Activated naive CD4-positive, alpha-beta T cell treated with anti-CD3 and anti-CD28 coated beads for 36 hours (primary cell): ENCODE data around the gene PRAC1. TPM values are rescaled to one million over a fixed set of nuclear protein-coding genes. Genes with fewer than 3 reads are reported as not detected.

ENCODE experiments used
- CTCF ChIA-PET: fragments of 350-600 bp; sonication (Branson Sonifier 250); formaldehyde crosslinking; loops from one replicate; lab custom pipeline; 2021; ENCODE audit warnings: antibody characterized with exemption; lab: Charles Lee
- DNase-seq: peaks from one replicate; pipeline ENCODE4 v3.0.0-alpha.2; 2020
- H3K27ac Mint-ChIP-seq: one replicate; pipeline ENCODE4 v1.8.0; 2021; ENCODE audit warnings: mild to moderate bottlenecking, mixed read lengths
- H3K27me3 Mint-ChIP-seq: one replicate; pipeline ENCODE4 v1.8.0; 2021; ENCODE audit warnings: low read depth, mixed read lengths
- H3K36me3 Mint-ChIP-seq: one replicate; pipeline ENCODE4 v1.8.0; 2021; ENCODE audit warnings: low read depth, mixed read lengths
- H3K4me1 Mint-ChIP-seq: one replicate; pipeline ENCODE4 v1.8.0; 2021; ENCODE audit warnings: low read depth, mixed read lengths
- H3K4me3 Mint-ChIP-seq: one replicate; pipeline ENCODE4 v1.8.0; 2021; ENCODE audit warnings: mild to moderate bottlenecking, moderate library complexity, mixed read lengths
- H3K9me3 Mint-ChIP-seq: one replicate; pipeline ENCODE4 v1.8.0; 2021; ENCODE audit warnings: mixed read lengths
- intact Hi-C: fragments of 100-400 bp; cut with micrococcal nuclease; formaldehyde crosslinking; loops from one replicate; pipeline ENCODE4 v1.15.1; 2023
- total RNA-seq, 2 experiments: library from RNA; stranded (reverse); gene quantifications; one replicate each; pipeline ENCODE4 v1.2.3, GENCODE V29; 2021

Gene PRAC1
- total RNA-seq, 2 experiments from 2014 or later: not detected

DNA sequence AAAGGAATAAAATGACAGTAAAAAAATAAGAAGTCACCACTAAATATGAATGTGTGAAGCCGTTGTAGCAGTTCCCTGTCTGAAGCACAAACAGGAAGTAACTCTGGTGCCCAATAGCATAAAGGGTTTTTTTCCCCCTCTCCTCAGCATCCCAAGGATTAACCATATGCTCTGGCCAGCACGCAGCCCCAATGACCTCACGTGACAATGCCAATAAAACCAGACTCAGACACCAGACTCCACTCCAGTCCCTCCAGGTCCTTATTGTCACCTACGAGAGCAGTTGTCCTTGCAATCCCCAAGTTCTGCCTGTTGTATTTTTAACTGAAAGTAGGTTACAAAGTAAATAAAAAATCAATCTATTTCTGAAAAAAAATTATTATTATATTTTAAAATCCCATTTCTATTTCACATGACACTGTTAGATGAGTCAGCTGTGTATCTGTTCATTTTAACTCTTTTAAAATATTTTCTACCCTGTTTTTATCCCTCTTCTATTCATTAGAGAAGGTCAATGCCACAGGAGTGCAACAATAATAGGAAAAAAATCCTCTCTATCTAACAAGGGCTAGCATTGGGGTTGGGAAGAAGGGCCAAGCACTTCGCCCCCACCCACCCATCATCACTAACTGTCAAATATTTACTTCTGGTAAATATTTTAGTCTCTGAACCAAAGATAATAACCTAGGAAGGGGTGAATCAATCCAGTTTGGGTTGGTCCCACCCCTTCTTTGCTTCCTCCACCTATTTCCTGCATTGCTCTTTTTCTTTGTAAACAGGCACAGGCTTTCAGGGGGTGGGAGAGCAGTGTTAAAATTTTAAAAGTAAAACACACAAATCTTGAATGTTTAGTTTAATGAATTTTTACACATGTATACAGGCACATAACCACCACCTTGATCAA is 6.6 kb downstream of the PRAC1 start:
- intact Hi-C loops: no loop called here
- Mint-ChIP-seq H3K27me3 (peaks cover 52% of the 10 kb centered on the region), H3K4me1 (peaks cover 13% of the 10 kb centered on the region), H3K9me3 (no peaks in the 10 kb centered on the region), H3K27ac (no peak overlapping the region), H3K4me3 (no peak overlapping the region), H3K36me3 (no peaks in the 10 kb centered on the region)
- CTCF ChIA-PET: interaction anchor here (0.7 to 1.1 kb wide), 3 partner anchors 9 to 317 kb away, joined by 3 to 8 read pairs (median 3); no protein-coding TSS in a partner anchor
- no peak for DNase-seq

DNA sequence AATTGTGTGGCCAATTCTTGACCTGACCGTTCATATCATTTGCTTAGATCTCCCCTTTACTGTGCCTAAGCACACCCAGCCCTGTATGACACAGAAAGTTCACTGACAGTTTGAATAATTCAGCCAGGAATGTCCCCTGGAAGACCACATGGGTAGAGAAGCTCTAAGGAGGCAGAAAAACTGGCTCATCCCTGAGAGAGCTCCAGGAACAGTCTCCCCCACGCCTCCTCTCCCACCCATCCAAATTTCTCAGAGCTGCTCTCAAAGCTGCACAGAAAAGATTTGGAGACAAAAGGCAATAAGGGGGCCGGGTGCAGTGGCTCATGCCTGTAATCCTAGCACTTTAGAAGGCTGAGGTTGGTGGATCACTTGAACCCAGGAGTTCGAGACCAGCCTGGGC is 11.2 kb downstream of the PRAC1 start:
- Mint-ChIP-seq H3K4me1 (no peaks in the 10 kb centered on the region), H3K9me3 (no peaks in the 10 kb centered on the region), H3K4me3 (no peak overlapping the region), H3K27ac (no peak overlapping the region), H3K27me3 (peaks cover 44% of the 10 kb centered on the region), H3K36me3 (no peaks in the 10 kb centered on the region)
- CTCF ChIA-PET: no interaction called here
- DNase-seq: no peak
- intact Hi-C loops: no loop called here

DNA sequence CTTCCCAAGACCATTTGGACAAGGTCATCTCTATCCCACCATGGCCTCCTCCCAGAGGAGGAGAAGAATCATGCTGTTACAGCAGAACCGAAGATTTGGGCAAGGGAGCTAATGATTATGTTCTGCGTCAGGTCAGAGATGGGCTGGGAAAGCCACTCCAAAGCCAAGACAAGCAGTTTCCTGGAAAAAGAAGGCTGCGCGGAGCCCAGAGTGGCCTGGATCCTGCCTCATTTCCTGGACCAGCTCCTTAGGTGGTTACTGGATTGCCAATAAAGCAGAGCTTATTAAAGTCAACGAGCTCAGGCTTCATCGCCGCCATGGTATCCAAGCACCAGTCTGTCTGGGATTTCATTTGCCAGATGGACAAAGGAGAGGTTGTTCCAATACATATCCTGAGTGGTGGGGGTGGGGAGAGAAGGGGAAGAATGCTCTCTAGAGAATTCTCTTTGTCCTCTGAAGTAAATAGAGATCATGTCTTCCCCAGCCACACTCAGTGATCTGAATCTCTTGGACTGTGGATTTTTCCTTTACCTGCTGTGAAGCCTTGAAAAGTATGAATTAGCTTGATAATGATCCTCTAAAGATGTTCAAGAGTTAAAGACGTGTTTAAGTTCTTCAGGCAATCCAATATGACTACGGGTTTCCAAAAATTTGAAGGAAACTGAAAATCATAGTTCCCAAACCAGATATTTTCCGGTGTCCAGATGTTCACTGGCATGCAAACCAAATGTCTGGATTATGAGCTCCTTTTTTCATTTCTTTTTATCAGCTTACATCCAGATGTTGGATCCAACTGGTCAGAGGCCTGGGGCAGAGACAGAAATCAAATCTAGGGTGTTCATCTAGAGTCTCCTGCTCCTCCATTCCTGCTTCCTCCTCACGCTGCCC is 17.7 kb downstream of the PRAC1 start:
- peaks cover 52% of the 10 kb centered on the region for H3K27me3 Mint-ChIP-seq
- DNase-seq: no peak
- no peak overlapping the region for H3K4me3 Mint-ChIP-seq
- no peak overlapping the region for H3K27ac Mint-ChIP-seq
- no peaks in the 10 kb centered on the region for H3K4me1 Mint-ChIP-seq
- intact Hi-C loops: no loop called here
- H3K36me3 Mint-ChIP-seq: no peaks in the 10 kb centered on the region
- CTCF ChIA-PET: interaction anchor here (0.7 to 1.8 kb wide), 5 partner anchors 15 to 174 kb away, joined by 3 to 5 read pairs (median 3); no protein-coding TSS in a partner anchor
- no peaks in the 10 kb centered on the region for H3K9me3 Mint-ChIP-seq

DNA sequence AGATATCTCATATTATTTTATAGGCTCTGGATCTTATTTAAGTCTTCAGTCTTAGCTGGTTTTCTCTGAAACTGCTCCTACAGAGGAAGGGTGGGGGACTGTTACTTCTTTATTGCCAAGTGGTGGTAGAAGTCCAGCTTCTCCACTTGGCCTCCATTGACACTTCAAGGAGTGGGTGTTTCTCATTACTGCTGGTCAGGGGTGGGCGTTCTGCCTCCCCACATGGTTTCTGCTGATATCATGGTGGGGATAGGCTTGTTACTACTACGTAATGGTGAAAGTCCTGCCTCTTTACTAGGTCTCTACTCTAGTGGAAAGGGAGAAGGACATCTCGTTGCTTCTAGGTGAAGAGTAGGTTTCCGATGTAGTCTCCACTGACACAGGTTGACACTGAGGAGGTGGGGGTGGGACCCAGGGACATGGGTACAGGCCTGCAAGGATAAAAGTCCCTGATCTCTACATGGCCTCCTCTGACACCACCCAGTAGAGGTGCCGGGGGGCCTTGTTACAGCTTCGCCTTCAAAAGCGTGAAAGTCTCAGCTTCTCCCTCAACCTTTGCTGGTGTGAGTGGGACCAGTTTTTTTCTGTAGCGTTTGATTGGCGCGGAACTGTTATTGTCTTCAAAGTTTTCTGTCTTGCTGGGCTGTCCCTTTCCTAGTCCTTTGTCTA is 20.3 kb downstream of the PRAC1 start:
- H3K27me3 Mint-ChIP-seq: peaks cover 44% of the 10 kb centered on the region
- no peaks in the 10 kb centered on the region for H3K4me1 Mint-ChIP-seq
- intact Hi-C loops: no loop called here
- H3K9me3 Mint-ChIP-seq: no peaks in the 10 kb centered on the region
- no peak for DNase-seq
- H3K4me3 Mint-ChIP-seq: no peak overlapping the region
- CTCF ChIA-PET: interaction anchor here (0.8 kb wide), 2 partner anchors 31 to 136 kb away, joined by 3 to 4 read pairs; no protein-coding TSS in a partner anchor
- H3K36me3 Mint-ChIP-seq: no peaks in the 10 kb centered on the region
- H3K27ac Mint-ChIP-seq: no peak overlapping the region

- H3K9me3 Mint-ChIP-seq: peaks cover 1% of the 10 kb centered on the region
- DNase-seq: no peak
- CTCF ChIA-PET: interaction anchor here (0.9 to 1.5 kb wide), 3 partner anchors 14 to 97 kb away, joined by 3 read pairs; no protein-coding TSS in a partner anchor
Measured at GRCh38 chr17:48693178-48693577, 29.1 kb downstream of the PRAC1 start.

GRCh38 chr17:48692049-48692448 is 30.3 kb downstream of the PRAC1 start:
- intact Hi-C loops: no loop called here
- Mint-ChIP-seq H3K9me3 (peaks cover 1% of the 10 kb centered on the region), H3K27ac (no peak overlapping the region), H3K36me3 (no peaks in the 10 kb centered on the region), H3K27me3 (peaks cover 18% of the 10 kb centered on the region), H3K4me1 (no peaks in the 10 kb centered on the region), H3K4me3 (no peak overlapping the region)
- CTCF ChIA-PET: interaction anchor here (1.3 to 1.5 kb wide), 2 partner anchors 13 to 21 kb away, joined by 3 read pairs; no protein-coding TSS in a partner anchor
- no peak for DNase-seq

More at GRCh38 chr17:48693178-48693577, 29.1 kb downstream of the PRAC1 start:
- H3K27ac Mint-ChIP-seq: no peak overlapping the region
- H3K27me3 Mint-ChIP-seq: peaks cover 23% of the 10 kb centered on the region
- intact Hi-C loops: no loop called here
- H3K4me3 Mint-ChIP-seq: no peak overlapping the region
- no peaks in the 10 kb centered on the region for H3K4me1 Mint-ChIP-seq
- no peaks in the 10 kb centered on the region for H3K36me3 Mint-ChIP-seq

DNA sequence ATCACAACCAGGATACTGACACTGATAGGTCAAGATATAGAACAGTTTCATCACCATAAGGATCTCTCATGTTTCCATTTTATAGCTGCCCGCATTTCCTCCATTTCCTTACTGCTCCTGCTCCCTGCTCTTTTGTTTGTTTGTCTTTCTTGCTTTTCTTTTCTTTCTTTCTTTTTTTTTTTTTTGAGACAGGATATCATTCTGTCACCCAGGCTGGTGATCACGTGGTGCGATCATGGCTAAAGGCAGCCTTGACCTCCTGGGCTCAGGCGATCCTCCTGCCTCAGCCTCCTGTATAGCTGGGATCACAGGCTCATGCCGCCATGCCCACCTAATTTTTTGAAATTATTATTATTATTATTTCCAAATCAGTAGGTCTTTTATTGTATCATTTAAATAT is 31.7 kb downstream of the PRAC1 start:
- no peak overlapping the region for H3K4me3 Mint-ChIP-seq
- H3K36me3 Mint-ChIP-seq: no peaks in the 10 kb centered on the region
- intact Hi-C loops: no loop called here
- H3K27me3 Mint-ChIP-seq: peaks cover 7% of the 10 kb centered on the region
- DNase-seq: no peak
- no peaks in the 10 kb centered on the region for H3K4me1 Mint-ChIP-seq
- CTCF ChIA-PET: interaction anchor here (0.7 to 1.0 kb wide), 2 partner anchors 12 to 354 kb away, joined by 3 read pairs; no protein-coding TSS in a partner anchor
- H3K27ac Mint-ChIP-seq: no peak overlapping the region
- H3K9me3 Mint-ChIP-seq: peaks cover 1% of the 10 kb centered on the region

- no peak overlapping the region for H3K27ac Mint-ChIP-seq
- peaks cover 20% of the 10 kb centered on the region for H3K27me3 Mint-ChIP-seq
- H3K4me3 Mint-ChIP-seq: no peak overlapping the region
- H3K4me1 Mint-ChIP-seq: peaks cover 4% of the 10 kb centered on the region
- H3K36me3 Mint-ChIP-seq: no peaks in the 10 kb centered on the region
- DNase-seq: no peak
- no peaks in the 10 kb centered on the region for H3K9me3 Mint-ChIP-seq
- intact Hi-C loops: no loop called here
- CTCF ChIA-PET: interaction anchor here (0.7 to 4.8 kb wide), 5 partner anchors 43 to 282 kb away, joined by 3 to 50 read pairs (median 26); partner anchors contain the start of gene PRAC2
Measured at GRCh38 chr17:48681609-48682008, 40.7 kb downstream of the PRAC1 start.

- no peak overlapping the region for H3K4me3 Mint-ChIP-seq
- intact Hi-C loops: loop anchor here (2.0 to 5.0 kb wide), 3 partner anchors 45 to 128 kb away; no protein-coding TSS in a partner anchor
- no peak for DNase-seq
- CTCF ChIA-PET: interaction anchor here (0.5 to 4.8 kb wide), 45 partner anchors 8 to 617 kb away, joined by 3 to 50 read pairs (median 6); partner anchors contain the start of genes HOXB5 and PRAC2
- H3K27ac Mint-ChIP-seq: no peak overlapping the region
- H3K9me3 Mint-ChIP-seq: no peaks in the 10 kb centered on the region
- H3K36me3 Mint-ChIP-seq: no peaks in the 10 kb centered on the region
- peaks cover 20% of the 10 kb centered on the region for H3K27me3 Mint-ChIP-seq
- peaks cover 4% of the 10 kb centered on the region for H3K4me1 Mint-ChIP-seq
Measured at GRCh38 chr17:48679385-48680096, 42.8 kb downstream of the PRAC1 start.

GRCh38 chr17:48678141-48678971 is 44.0 kb downstream of the PRAC1 start:
- DNase-seq: peak; percentile 74
- intact Hi-C loops: loop anchor here (1.0 to 5.0 kb wide), 5 partner anchors 46 to 354 kb away; no protein-coding TSS in a partner anchor
- Mint-ChIP-seq H3K27me3 (peaks cover 20% of the 10 kb centered on the region), H3K27ac (no peak overlapping the region), H3K9me3 (no peaks in the 10 kb centered on the region), H3K4me1 (peaks cover 4% of the 10 kb centered on the region), H3K4me3 (no peak overlapping the region), H3K36me3 (no peaks in the 10 kb centered on the region)
- CTCF ChIA-PET: interaction anchor here (0.5 to 4.8 kb wide), 58 partner anchors 8 to 1935 kb away, joined by 3 to 50 read pairs (median 4); partner anchors contain the start of genes HOXB13, HOXB5 and PRAC2
